Astrocyte (in vitro differentiated cells and primary cell): ENCODE measurements around the gene DYNLRB2.

ENCODE experiments used
- CTCF ChIP-seq: IDR thresholded peaks from 2 replicates; pipeline ENCODE4 v1.5.1; 2011; ENCODE audit warnings: low read depth, mild to moderate bottlenecking, inconsistent platforms, low read length, moderate library complexity; ENCODE audit not compliant: insufficient read depth
- EZH2 ChIP-seq: IDR thresholded peaks from 2 replicates; pipeline ENCODE4 v1.6.1; 2012; ENCODE audit warnings: mild to moderate bottlenecking, low read length, inconsistent platforms; ENCODE audit not compliant: insufficient read depth

- no peak for TF ChIP-seq CTCF
- no peak for TF ChIP-seq EZH2
Measured at GRCh38 chr16:80563066-80563465, 22.3 kb downstream of the DYNLRB2 start.
